Muscle layer of duodenum (tissue), 2 donors: ENCODE data around the gene SGF29.
"Not testable (repeated sequence)": the region's sequence is repeated elsewhere in the genome, so short reads cannot be mapped to it uniquely, and the experiment has no call there.

ENCODE experiments used
- H3K27ac ChIP-seq: one replicate; pipeline ENCODE4 v1.7.0; 2013; ENCODE audit warnings: mild to moderate bottlenecking, low read length
- H3K27me3 ChIP-seq: one replicate; pipeline ENCODE4 v1.7.0; 2013; ENCODE audit warnings: low read depth, mild to moderate bottlenecking, control low read depth, low read length
- H3K36me3 ChIP-seq, 2 donors: one replicate each; pipeline ENCODE4 v1.7.0; 2013; ENCODE audit warnings: low read length in 2 of 2, control low read depth in 1 of 2, mild to moderate bottlenecking in 1 of 2; ENCODE audit not compliant: insufficient read depth in 2 of 2, control insufficient read depth in 1 of 2
- H3K4me1 ChIP-seq, 2 donors: one replicate each; pipeline ENCODE4 v1.7.0; 2013; ENCODE audit warnings: low read length in 2 of 2, mild to moderate bottlenecking in 2 of 2, control low read depth in 1 of 2, moderate library complexity in 1 of 2; ENCODE audit not compliant: insufficient read depth in 2 of 2, control insufficient read depth in 1 of 2
- H3K4me3 ChIP-seq, 2 donors: one replicate each; pipeline ENCODE4 v1.7.0; 2013; ENCODE audit warnings: low read length in 2 of 2, low read depth in 1 of 2, mild to moderate bottlenecking in 1 of 2
- H3K9me3 ChIP-seq, 2 donors: one replicate each; pipeline ENCODE4 v1.7.0; 2013; ENCODE audit warnings: low read length in 2 of 2, control low read depth in 1 of 2, mild to moderate bottlenecking in 1 of 2; ENCODE audit not compliant: control insufficient read depth in 1 of 2
- donor health status: healthy.

Gene SGF29

DNA sequence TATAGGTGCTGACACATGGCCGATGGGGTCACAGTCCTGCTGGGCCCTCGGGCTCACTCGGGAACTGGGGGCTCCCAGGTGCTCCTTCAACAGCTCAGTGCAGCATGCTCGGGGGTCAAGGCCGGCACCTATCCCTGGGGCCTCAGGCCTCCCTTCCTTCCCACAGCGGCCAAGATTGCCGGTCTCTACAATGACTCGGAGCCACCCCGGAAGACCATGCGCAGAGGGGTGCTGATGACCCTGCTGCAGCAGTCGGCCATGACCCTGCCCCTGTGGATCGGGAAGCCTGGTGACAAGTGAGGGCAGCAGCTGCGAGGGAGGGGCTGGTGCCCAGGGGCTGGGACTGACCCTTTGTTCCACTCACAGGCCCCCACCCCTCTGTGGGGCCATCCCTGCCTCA is 36.2 kb downstream of the SGF29 start:
- Histone ChIP-seq H3K36me3 (peaks cover 19 to 63% of the 10 kb centered on the region in 2 donors), H3K27ac (no peak overlapping the region), H3K9me3 (no peaks in the 10 kb centered on the region), H3K27me3 (no peaks in the 10 kb centered on the region), H3K4me3 (no peak overlapping the region), H3K4me1 (no peaks in the 10 kb centered on the region)

DNA sequence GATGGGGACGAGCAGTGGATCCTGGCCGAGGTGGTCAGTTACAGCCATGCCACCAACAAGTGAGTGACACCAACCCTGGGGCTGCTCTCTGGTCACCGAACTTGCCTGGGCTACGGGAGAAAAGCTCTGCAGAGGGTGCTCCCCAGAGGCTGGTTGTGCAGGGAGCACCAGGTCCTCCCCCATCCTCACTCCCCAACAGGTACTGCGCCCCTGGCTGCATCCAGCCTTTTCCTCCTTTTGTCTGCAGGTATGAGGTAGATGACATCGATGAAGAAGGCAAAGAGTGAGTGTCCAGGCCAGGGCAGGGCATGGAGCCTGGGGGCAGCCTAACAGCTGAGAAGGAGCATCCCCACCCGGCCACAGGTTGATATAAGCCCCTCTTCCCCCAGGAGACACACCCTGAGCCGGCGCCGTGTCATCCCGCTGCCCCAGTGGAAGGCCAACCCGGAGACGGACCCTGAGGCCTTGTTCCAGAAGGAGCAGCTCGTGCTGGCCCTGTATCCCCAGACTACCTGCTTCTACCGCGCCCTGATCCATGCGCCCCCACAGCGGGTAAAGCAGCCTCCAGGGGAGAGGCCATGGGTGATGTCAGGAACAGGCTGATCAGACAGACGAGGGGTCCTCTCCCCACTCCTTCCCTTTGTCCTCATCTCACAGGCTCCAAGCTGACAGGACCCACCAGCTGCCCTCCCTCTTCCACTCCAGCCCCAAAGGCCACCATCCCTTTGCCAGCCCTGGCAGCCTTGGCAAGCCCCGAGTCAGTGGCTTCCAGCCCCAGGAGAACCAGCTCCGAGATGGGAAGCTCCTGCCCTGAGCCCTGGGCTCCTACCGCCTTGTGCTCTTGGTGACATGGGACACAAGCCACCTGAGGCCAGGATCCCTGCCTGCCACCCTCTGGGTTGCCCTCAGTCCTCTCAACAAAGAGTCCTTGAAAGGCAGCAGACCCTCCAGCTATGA is 36.9 kb downstream of the SGF29 start:
- Histone ChIP-seq H3K4me1 (no peaks in the 10 kb centered on the region), H3K27me3 (no peaks in the 10 kb centered on the region), H3K27ac (no peak overlapping the region), H3K9me3 (no peaks in the 10 kb centered on the region), H3K36me3 (peaks cover 13 to 55% of the 10 kb centered on the region in 2 donors), H3K4me3 (no peak overlapping the region)

DNA sequence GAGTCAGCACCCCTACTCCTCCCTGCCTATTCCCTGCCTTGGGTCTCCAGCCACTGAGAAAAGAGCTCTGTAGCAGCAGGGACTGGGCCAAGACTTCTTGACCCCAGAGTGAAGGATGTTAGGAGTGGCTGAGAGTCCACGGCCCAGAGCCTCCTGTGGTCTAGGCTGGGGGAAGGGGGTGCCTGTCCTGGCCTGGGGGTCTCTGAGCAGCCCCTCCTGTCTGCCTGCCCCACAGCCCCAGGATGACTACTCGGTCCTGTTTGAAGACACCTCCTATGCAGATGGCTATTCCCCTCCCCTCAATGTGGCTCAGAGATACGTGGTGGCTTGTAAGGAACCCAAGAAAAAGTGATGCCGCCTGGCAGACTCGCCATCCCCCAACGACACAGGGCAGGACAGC is 37.6 kb downstream of the SGF29 start:
- Histone ChIP-seq H3K27me3 (no peaks in the 10 kb centered on the region), H3K4me1 (peaks cover 0 to under 1% of the 10 kb centered on the region in 2 donors), H3K4me3 (no peak overlapping the region), H3K27ac (no peak overlapping the region), H3K36me3 (peaks cover 9 to 50% of the 10 kb centered on the region in 2 donors), H3K9me3 (no peaks in the 10 kb centered on the region)

DNA sequence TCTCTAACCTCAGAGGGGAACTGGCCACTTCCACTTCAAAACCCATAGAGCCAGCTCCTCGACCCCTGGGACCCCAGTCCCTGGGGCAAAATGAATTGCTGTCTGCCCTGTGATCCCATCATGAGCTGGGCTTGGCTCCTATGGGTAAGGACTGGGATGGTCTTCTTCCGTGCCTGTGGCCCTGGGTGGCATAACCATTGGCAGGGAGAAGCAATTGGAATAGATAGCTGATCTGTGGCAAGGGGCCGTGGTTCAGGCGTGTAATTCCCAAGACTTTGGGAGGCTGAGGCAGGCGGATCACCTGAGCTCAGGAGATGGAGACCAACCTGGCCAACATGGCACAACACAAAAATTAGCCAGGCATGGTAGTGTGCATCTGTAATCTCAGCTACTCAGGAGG is 38.8 kb downstream of the SGF29 start:
- peaks cover 9 to 40% of the 10 kb centered on the region in 2 donors for H3K36me3 ChIP-seq
- no peak overlapping the region for H3K4me3 ChIP-seq
- H3K4me1 ChIP-seq: peaks cover 0 to 12% of the 10 kb centered on the region in 2 donors
- no peak overlapping the region for H3K27ac ChIP-seq
- no peaks in the 10 kb centered on the region for H3K27me3 ChIP-seq
- H3K9me3 ChIP-seq: no peaks in the 10 kb centered on the region

DNA sequence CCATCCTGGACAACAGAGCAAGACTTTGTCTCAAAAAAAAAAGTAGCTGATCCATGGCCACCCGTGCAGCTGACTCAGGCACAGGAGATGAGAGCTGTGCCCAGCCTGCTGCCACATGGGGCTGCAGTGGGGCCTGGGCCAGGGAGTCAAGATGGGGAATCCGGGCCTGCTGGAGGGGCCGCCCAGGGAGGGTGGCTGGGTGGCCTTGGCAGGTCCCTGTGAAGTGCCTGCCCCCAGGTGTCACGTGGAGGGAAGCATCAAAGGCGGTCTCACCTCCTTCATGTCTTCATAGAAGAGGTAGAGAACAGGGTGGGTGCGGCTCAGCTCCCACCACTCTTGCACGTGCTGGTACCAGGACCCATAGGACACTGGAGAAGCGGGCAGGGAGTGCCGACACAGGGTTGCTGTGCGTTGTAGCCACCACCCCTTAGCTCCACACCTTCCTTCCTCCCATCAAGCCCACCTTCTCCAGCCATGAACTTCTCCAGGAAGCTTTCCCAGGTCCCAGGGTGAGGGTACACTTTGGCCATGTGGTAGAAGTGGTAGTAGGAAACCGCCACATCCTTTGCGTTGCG is 39.3 kb downstream of the SGF29 start:
- H3K4me1 ChIP-seq: peaks cover 0 to 13% of the 10 kb centered on the region in 2 donors
- H3K27ac ChIP-seq: no peak overlapping the region
- no peaks in the 10 kb centered on the region for H3K9me3 ChIP-seq
- H3K36me3 ChIP-seq: peaks cover 9 to 37% of the 10 kb centered on the region in 2 donors
- H3K4me3 ChIP-seq: no peak overlapping the region
- no peaks in the 10 kb centered on the region for H3K27me3 ChIP-seq

DNA sequence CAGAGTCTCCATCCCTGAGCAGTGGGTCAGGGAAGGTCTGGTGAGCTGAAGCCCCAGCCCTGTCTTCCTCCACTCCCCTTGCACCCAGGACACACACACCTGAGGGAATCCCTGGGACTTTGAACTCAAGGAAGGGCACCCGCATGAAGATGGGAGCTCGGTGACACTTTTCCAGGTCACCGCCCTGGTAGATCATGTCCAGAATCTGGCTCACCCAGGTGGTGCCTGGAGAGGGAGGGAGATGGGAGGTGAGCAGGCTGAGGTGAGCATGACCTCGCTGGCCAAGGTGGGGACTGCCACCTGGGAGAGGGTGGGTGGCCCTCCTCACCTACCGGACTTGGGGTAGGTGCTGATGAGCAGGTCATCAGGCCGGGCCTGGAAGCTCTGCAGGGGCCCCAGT is 41.7 kb downstream of the SGF29 start:
- Histone ChIP-seq H3K4me1 (peaks cover 0 to 13% of the 10 kb centered on the region in 2 donors), H3K36me3 (peaks cover 0 to 16% of the 10 kb centered on the region in 2 donors)
- H3K27me3 ChIP-seq, H3K4me3 ChIP-seq, H3K9me3 ChIP-seq, H3K27ac ChIP-seq: not testable (repeated sequence)

DNA sequence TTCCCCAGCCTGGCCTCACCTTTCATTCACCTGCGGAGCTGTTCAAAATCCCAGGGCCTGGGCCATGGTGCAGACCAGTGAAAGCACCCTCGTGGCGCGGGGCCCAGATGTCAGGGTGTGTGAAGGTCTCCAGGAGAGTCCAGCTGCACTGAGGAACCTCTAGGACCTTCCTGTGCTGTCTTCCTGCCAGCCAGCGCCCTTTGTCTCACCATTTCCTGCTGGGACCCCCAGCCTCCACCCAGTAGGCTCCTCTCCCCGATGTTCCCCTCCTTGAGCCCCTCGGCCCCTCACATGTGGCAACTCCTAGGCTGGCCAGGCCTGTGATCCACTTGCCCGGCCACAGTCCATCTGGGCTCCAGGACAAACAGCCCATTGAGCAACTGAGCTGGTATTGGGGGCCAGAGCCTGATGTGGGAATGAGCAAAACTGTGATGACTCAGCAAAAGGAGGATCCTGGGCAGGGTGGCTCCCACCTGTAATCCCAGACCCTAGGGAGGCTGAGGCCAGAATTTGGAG is 42.5 kb downstream of the SGF29 start:
- no peak overlapping the region for H3K27ac ChIP-seq
- no peak overlapping the region for H3K4me3 ChIP-seq
- no peaks in the 10 kb centered on the region for H3K9me3 ChIP-seq
- H3K4me1 ChIP-seq: peaks cover 0 to 13% of the 10 kb centered on the region in 2 donors
- H3K27me3 ChIP-seq: no peaks in the 10 kb centered on the region
- H3K36me3 ChIP-seq: peaks cover 0 to 9% of the 10 kb centered on the region in 2 donors

DNA sequence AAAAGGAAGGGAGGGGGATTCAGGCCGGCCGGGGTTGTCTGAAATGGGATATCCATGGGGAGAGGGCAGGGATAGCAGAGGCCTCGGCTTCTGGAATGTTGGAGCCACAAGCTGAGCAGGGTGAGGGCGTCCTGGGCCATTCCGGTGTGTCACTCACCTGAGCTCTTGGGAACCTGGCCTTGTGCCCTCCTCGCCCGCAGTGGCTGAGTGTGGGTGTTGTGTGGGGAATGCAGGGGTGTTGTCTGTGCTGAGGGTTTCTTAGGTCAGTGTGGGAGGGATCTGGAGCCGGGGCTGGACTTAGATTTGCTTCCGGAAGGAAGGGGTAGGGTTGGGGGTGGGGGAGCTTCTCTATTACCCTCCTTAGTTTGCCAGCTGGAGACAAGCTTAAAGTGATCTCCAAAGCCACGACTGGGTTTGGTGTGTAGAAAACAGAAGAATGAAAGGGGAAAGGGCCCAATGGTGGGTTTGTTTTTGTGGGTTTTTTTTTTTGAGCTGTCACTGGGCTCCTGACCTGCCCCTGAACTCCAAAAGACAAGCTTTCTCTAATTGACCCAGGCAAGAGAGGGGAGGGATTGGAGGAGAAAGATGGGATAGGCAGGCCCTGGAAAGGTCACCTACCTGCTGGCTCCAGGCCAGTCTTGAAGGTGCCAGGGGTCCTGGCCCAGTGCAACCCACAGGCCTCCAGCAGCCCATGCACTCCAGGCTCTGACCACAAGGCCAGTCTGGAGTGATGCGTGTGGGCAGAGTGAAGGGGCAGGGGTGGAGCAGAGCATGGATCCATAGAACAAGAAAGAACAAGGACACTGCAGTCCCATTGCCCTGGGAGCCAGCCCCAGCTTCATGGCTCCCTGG is 43.3 kb downstream of the SGF29 start, which contains the start of gene SULT1A2:
TSS of gene SULT1A2 (minus strand) at position 211 of the 852 bp plus-strand sequence. CDS start 1,120 bp downstream, outside the sequence.
- Histone ChIP-seq H3K27me3 (no peaks in the 10 kb centered on the region), H3K4me1 (peaks cover 0 to 13% of the 10 kb centered on the region in 2 donors), H3K9me3 (no peaks in the 10 kb centered on the region), H3K4me3 (no peak within 1 kb of the TSS), H3K27ac (no peak within 1 kb of the TSS), H3K36me3 (peaks cover 0 to 6% of the 10 kb centered on the region in 2 donors)

DNA sequence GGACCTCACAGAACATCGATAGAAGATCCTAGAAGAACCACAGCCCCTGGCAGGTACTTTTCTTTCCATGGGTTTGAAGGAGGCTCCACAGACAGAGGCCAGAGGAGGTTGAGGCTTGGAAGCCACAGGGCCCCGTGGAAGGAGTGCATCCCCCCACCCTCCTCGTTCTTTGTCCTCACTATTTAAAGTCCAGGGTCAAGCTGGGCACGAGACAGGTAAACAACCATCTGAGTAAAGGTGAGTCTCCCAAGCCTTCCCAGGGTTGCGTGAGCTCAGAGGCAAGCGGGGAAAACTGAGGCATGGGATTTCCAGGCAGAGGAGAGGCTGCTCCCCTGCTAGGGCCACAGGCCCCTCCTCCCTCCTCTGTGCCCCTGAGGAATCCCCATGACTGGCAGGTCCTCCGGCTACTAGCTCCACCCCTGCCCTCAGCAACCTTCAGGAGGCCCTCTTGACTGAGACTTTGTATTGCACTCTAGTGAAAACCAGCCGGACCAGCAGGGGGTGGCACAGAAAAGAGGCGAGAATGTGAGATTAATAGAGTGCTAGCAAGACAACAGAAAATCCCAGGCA is 44.1 kb downstream of the SGF29 start:
- Histone ChIP-seq H3K36me3 (no peaks in the 10 kb centered on the region), H3K27ac (no peak overlapping the region), H3K4me3 (no peak overlapping the region), H3K4me1 (peaks cover 0 to 13% of the 10 kb centered on the region in 2 donors), H3K9me3 (no peaks in the 10 kb centered on the region), H3K27me3 (no peaks in the 10 kb centered on the region)

DNA sequence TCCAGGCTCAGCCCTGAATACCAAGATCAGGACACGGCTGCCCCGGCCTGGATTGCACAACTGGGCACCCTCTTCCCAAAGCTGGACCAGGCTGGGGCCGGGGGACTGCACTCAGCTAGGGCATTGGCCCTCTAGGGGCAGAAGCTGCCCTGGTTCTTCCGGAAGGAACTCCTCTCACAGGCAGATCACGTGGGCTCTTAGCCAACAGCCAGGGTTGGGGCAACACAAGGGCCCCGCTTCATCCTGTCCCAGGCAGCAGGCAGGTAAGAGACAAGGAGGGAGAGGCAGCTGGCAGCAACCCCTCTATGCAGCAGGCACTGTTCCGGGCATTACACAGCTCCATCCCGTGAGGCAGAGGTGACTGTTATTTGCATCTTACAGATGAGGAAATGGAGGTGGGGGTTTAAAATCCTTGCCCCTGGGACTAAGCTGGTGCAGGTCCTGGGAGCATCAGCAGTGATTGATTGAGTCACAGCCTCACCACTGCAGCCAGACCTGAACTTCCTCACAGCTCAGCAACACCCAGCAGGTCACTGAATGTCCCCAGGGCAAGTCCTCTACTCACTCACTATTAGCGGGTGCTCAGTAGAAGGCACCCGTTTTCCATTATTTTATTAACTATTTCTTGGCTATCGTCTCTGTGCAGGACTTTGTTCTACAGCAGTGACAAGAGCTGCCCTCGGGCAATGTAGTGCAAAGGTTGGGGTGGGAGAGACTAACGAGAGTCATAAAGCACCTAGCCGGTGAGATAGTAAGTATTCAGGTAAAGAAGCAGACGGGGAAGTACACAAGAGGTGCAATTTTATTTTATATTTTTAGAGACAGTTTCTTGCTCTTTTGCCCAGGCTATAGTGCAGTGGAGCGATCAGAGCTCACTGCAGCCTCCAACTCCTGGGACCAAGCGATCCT is 45.9 kb downstream of the SGF29 start:
- not testable (repeated sequence) for H3K27me3 ChIP-seq, H3K27ac ChIP-seq, H3K4me3 ChIP-seq, H3K36me3 ChIP-seq, H3K9me3 ChIP-seq
- peaks cover 0 to 13% of the 10 kb centered on the region in 2 donors for H3K4me1 ChIP-seq
